ENCODE measurements around the gene METTL23.

DNA sequence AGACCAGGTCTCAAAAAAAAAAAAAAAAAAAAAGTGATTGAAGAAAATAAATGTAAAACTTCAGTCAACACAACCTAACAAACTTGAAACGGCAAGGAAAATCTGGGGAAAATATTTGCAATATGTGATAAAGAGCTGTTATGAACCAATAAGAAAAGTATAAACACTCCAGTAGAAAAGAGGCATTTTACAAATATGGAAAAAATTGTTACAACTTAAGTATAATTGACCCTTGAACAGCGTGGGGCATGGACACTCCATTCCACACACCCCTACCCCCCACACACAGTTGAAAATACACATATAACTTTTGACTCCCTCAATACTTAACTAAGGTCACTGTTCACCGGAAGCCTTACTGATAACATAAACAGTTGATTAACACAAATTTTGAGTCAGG is 31.9 kb downstream of the METTL23 start:
- TF ChIP-seq CTCF (IDR thresholded peaks at IDR 0.05) (no peak), POLR2AphosphoS5 (IDR thresholded peaks at IDR 0.05) (no peak), EP300 (IDR thresholded peaks at IDR 0.05; ENCODE audit: low read depth) (no peak)

All from transverse colon (tissue), 4 donors.